ENCODE results near the gene TRABD2B.

DNA sequence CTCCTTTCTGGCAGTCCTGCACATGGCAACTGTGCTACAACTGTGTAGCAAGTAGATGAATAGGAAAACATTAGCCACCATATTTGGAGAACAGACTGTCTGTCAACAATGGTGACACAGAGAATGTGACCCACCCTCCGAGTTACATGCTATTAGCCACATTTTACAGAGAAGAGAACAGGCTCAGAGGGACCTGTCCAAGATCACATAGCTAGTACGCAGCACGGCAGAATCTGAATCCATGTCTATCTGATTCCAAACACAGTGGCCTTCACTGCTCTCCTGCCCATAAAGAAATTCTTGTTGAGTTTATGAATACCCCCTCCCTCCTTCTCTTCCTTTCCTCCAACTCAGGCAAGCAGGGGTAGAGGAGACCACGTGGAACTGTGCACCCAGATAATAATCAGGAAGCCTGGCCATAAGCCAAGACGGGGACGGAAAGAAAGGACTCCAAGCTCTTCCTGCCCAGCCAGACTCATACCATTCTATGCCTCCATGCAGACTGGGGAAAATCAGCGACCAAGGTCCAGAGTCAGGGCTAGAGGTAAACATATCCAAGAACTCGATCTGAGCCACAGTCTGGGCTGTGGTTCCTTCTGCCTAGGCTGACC lies 78.8 kb downstream of the TRABD2B start:
- TF ChIP-seq, protein P1, sequence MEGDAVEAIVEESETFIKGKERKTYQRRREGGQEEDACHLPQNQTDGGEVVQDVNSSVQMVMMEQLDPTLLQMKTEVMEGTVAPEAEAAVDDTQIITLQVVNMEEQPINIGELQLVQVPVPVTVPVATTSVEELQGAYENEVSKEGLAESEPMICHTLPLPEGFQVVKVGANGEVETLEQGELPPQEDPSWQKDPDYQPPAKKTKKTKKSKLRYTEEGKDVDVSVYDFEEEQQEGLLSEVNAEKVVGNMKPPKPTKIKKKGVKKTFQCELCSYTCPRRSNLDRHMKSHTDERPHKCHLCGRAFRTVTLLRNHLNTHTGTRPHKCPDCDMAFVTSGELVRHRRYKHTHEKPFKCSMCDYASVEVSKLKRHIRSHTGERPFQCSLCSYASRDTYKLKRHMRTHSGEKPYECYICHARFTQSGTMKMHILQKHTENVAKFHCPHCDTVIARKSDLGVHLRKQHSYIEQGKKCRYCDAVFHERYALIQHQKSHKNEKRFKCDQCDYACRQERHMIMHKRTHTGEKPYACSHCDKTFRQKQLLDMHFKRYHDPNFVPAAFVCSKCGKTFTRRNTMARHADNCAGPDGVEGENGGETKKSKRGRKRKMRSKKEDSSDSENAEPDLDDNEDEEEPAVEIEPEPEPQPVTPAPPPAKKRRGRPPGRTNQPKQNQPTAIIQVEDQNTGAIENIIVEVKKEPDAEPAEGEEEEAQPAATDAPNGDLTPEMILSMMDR (IDR thresholded peaks at IDR 0.05; ENCODE audit: insufficient read depth, low read depth, low read length) = no peak
- no peak for TF ChIP-seq EZH2 (IDR thresholded peaks at IDR 0.05; ENCODE audit: insufficient read depth, low read length)
